ENCODE data around the gene CDON. TPM values are rescaled to one million over a fixed set of nuclear protein-coding genes. Genes with fewer than 3 reads are reported as not detected.
A peak's percentile ranks its signal among the peaks of the same experiment; 100 is the strongest.

The CDON gene
- total and polyA plus RNA-seq, 2 of the 13 experiments (the other 11 are each of a cell fraction or from before 2014, with no cell fraction given), result 9.6 to 12.8 TPM

GRCh38 chr11:125924384-125925007 is 138.2 kb downstream of the CDON start:
- no peak for DNase-seq (ENCODE audit: low spot score)
- H3K9ac ChIP-seq (ENCODE audit: insufficient read depth, low read depth, low read length), result no peak overlapping the region
- ChIA-PET CTCF (ENCODE audit: low intra/inter-chr PET ratio, low total read pairs) (interaction anchor here (2.2 kb wide), 1 partner anchor 137 kb away, joined by 14 read pairs; the partner anchor contains the start of gene CDON), POLR2A (interaction anchor here (0.9 to 1.8 kb wide), 6 partner anchors 37 to 380 kb away, joined by 3 to 8 read pairs (median 4); partner anchors contain the start of genes DCPS and HYLS1)
- no peaks in the 10 kb centered on the region for H4K20me1 ChIP-seq (ENCODE audit: insufficient read depth, low read length)
- no peaks in the 10 kb centered on the region for H3K79me2 ChIP-seq (ENCODE audit: insufficient read depth, low read length)
- no peak overlapping the region for H2AFZ ChIP-seq (ENCODE audit: low read length)
- 74% methylated on average over 9 of the region's 9 CpGs for WGBS (ENCODE audit: low lambda C conversion rate)
- FAIRE-seq, result no peak
- in situ Hi-C loops (cut with HindIII; ENCODE audit: extremely low pct_ligation_motif_present, low pct_unique_long_range_greater_than_20kb) (loop anchor here (5.0 kb wide), 1 partner anchor 263 kb away; no protein-coding TSS in a partner anchor), intact Hi-C loops (cut with micrococcal nuclease; ENCODE audit: unreplicated experiment) (loop anchor here (2.0 kb wide), 1 partner anchor 18 kb away; no protein-coding TSS in a partner anchor)
- no peaks in the 10 kb centered on the region for H3K9me3 ChIP-seq (ENCODE audit: low read length)
- no TSS peak for BruUV-seq (replicated peaks)
- ATAC-seq, result peak; percentile 4; the same call in 2 of the 3 replicates
- TF ChIP-seq ZNF574 (CRISPR knock-in tag; IDR thresholded peaks at IDR 0.05) (0 out of 2 replicates have a peak, but pooled peaks have one; percentile 10), NCOR1 (IDR thresholded peaks at IDR 0.05; ENCODE audit: borderline replicate concordance, low read length) (0 out of 2 replicates have a peak, but pooled peaks have one; percentile 20), MTF2 (CRISPR knock-in tag; IDR thresholded peaks at IDR 0.05; ENCODE audit: borderline replicate concordance) (no peak), HNF4A (CRISPR knock-in tag; IDR thresholded peaks at IDR 0.05) (peak; percentile 51)
- no peaks in the 10 kb centered on the region for H3K36me3 ChIP-seq (replicated peaks in 1 of 2; ENCODE audit: control insufficient read depth in 1 of 2, insufficient read depth in 2 of 2, low read length in 2 of 2)
- H3K27ac ChIP-seq (ENCODE audit: extremely low read length, insufficient read depth, low read length), result no peak overlapping the region
- peaks cover 63% of the 10 kb centered on the region for H3K4me1 ChIP-seq (ENCODE audit: insufficient read depth, low read length)
- peak overlapping the region; percentile 67 for H3K4me2 ChIP-seq (ENCODE audit: low read depth, low read length)
- H3K27me3 ChIP-seq (ENCODE audit: control insufficient read depth in 1 of 2, insufficient read depth in 2 of 2, low read length in 2 of 2), result no peaks in the 10 kb centered on the region
- peak overlapping the region in 2 of 3 experiments; percentile 15 to 36; a peak in 2 of 6 replicates for H3K4me3 ChIP-seq (replicated peaks in 1 of 3; ENCODE audit: insufficient read depth in 1 of 3, low read depth in 2 of 3, low read length in 3 of 3)

All from HepG2 (cell line).